Skin epidermis (tissue), 12 donors: ENCODE measurements around the gene ASTN2.

Source experiments
- H3K27ac ChIP-seq, 21 experiments: fragments of 200-600 bp; sonication (generic) in 11 of 21; one replicate each; pipeline ENCODE4 v1.5.0; 2020; ENCODE audit warnings: mild to moderate bottlenecking in 3 of 21, inconsistent platforms in 2 of 21, moderate library complexity in 2 of 21
- H3K4me3 ChIP-seq, 7 experiments: fragments of 200-600 bp; sonication (generic) in 2 of 7; one replicate each; pipeline ENCODE4 v1.5.0; 2020; ENCODE audit warnings: inconsistent platforms in 2 of 7, mild to moderate bottlenecking in 2 of 7, moderate library complexity in 1 of 7

ASTN2 gene

DNA sequence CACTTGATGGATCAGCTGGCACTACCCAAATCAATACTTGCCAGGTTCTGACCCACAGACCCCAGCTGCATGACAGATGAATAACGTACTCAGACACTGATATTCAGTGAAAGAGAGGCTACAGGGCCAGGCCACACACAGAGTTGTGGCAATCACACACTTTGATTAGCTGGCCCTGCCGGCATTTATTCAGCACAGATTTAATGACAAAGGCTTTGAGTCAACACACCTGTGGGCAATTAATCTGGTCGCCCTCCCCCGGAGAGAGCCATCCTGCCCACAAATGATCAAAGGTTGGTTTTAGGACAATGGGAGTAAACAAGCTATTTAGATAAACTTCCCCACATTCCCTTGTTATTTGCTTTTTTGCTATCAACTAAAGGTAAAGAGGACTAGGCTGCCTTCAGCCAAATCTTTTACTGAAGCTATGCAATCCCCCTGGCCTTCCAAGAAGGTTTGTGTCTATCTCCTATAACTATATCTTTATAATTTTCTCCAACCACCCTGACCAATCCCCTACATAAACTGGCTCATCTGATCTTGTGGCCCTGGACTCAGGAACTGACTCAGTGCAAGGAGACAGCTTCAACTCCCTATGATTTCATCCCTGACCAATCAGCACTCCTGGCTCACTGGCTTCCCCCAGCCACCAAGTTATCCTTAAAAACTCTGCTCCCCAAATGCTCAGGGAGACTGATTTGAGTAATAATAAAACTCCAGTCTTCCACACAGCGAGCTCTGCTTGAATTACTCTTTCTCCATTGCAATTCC lies 740.5 kb downstream of the ASTN2 start:
- Histone ChIP-seq H3K27ac (no peak overlapping the region), H3K4me3 (no peak overlapping the region)

DNA sequence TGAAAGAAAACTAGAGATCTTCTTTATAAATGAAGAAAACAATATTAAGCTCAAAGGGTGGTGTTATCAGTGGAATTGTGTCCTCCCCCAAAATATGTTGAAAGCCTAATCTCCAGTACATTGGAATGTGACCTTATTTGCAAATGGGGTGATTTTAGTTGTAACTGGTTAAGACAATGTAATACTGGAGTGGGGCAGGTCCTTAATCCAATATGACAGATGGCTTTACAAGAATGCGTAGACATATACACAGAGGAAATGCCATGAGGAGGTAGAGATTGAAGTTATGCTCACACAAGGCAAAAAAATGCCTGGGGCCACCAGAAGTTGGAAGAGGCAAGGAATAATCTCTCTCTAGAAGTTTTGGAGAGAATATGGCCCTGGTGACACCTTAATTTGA lies 741.5 kb downstream of the ASTN2 start:
- H3K27ac ChIP-seq, result no peak overlapping the region
- no peak overlapping the region for H3K4me3 ChIP-seq

DNA sequence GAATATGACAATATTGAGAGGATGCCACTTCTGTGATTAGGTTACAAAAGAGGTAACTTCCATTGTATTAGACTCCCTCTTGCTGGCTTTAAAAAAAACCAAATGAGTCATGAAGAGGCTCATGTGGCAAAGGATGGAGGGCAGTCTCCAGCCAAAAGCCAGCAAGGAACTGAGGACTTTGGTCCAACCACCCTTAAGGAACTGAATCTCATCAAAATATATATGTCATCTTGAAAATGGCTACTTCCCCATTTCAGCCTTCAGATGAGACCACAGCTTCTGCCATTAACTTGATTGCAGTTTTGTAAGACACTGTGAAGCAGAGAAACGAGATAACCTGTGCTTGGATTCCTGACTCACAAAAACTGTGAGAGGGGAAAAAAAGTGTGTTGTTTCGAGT lies 743.3 kb downstream of the ASTN2 start:
- Histone ChIP-seq H3K27ac (no peak overlapping the region), H3K4me3 (no peak overlapping the region)

DNA sequence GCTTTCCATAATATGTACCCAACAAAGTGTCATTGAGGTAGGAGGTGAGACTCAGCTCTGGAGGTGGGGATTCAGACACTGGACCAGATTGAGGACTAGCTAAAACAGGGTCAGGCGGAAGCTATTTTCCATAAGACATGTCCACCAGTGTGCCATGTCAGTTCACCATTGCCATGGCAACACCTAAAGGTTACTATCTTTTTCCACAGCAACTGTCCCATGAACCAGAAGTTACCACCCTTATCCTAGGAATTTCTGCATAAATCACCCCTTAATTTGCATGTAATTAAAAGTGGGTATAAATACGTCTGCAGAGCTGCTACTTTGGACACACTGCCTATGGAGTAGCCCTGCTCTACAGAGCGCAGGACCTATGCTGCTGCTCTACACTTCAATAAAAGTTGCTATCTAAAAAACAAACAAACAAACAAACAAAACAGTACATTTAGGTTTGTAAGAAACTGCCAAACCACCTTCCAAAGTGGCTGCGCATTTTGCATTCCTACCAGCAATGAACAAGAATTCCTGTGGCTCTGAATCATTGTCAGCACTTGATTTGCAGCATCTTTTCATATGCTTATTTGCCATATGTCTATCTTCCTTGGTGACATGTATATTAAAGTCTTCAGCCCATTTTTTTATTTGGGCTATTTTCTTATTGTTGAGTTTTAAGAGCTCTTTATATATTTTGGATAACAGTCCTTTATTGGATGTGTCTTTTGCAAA lies 745.7 kb downstream of the ASTN2 start:
- no peak overlapping the region for H3K4me3 ChIP-seq
- H3K27ac ChIP-seq, result no peak overlapping the region

DNA sequence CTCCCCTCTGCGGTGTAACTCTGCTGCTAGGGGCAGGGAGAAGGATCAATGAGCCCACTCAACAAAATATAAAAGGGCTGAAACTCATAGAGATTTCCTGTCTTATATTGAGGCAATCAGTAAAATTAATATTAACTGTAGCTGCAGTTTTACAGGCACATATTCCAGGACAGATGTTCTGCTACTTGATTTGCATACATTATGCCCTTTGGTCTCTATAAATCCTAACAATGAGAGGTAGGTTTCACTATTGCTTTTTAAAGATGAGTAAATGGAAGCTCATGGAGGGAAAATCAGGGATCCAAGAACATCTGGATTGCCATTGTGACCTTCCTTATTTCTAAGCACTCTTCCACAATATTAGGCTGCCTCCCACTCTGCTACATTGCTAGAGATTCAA lies 751.3 kb downstream of the ASTN2 start:
- H3K4me3 ChIP-seq, result no peak overlapping the region

DNA sequence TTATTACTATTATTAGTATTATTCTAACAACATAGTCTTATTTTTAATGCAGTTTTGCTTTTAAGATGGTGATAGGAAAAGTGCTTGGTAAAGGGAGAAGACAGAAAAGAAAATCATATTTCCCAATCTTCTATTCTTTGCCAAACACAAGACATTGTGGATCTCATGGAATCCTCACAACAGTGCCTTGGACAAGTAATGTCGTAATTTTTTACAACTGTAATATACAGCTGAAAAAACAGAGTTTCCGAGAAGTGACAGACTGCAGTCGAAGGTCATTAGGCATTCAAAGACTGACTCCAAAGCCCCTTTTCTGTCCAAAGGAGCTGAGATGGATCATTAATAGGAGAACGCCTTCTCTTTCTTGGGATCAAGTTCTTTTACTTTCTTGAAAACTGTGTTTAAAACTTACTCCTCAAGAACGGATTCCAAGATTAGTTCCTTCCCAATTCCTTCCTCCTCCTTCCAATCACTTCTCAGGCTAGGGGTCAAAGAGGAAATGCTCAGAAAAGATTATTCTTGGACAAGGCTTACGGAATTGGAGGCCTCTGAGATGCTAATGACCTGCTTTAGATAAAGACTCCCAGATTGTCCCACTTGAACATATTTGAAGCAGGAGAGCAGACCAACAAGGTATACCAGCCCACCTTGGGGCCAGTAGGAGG lies 752.1 kb downstream of the ASTN2 start:
- H3K4me3 ChIP-seq, result no peak overlapping the region
- H3K27ac ChIP-seq, result peak overlapping the region in 10 of 21 experiments; percentile 13 to 91 (median 68)

More for the DNA sequence above, 751.3 kb downstream of the ASTN2 start:
- peak overlapping the region in 9 of 21 experiments; percentile 21 to 91 (median 68) for H3K27ac ChIP-seq

DNA sequence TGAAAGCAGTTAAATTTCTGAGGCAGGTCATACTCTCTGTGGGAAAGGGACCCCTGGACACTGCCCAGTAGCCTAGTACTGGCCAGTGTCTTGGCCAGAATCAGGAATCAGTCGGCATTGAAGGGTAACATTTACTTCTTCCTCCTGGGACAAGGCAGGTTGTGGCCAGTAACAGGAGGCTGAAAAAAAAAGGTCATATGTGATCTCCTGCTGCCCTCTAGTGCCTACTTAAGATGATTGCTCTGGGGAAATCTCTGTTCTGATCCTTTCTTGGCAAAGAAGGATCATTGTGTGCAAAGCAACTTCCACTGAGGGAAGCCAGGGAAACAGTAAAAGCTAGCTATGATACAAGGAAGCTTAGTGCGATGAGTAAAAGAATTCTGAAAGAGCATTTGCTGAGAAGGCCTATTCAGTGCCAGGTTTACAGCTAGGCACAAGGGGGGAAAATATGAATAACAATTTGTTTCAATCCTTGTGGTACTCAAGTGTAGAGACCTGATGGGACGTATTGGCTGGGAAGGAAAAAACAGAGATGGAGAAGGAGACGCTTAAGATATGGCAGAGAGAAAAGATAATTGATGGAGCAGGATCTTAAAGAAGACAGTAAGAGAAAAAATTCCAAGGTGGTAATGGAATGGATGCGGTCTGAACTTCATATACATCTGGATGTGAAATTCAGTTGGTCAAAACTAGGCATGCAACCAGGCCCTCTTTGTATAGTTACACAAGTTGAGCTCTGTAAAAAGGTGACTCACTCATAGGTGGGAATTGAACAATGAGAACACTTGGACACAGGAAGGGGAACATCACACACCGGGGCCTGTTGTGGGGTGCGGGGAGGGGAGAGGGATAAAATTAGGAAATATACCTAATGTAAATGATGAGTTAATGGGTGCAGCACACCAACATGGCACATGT lies 753.6 kb downstream of the ASTN2 start:
- no peak overlapping the region for H3K27ac ChIP-seq

DNA sequence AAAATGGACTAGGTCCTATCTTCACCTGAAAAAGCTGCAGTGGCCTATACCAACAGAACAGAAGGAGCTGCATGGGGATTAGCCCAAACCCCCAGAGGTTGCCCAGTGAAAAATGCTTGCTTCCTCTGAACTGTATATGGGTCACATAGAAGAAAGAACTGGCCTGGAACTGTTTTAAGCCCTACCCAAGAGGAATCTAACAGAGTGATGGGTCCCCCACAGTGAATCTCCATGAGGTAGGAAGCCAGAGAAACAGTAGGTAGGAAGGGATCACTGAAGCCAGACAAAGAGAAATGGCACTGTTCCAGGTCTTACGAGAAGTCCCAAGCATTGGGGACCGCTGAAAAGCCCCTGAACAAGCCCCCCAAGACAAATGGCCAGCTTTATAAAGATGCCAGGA lies 756.6 kb downstream of the ASTN2 start:
- H3K27ac ChIP-seq, result no peak overlapping the region
- no peak overlapping the region for H3K4me3 ChIP-seq

More for the DNA sequence above, 753.6 kb downstream of the ASTN2 start:
- H3K4me3 ChIP-seq, result no peak overlapping the region

DNA sequence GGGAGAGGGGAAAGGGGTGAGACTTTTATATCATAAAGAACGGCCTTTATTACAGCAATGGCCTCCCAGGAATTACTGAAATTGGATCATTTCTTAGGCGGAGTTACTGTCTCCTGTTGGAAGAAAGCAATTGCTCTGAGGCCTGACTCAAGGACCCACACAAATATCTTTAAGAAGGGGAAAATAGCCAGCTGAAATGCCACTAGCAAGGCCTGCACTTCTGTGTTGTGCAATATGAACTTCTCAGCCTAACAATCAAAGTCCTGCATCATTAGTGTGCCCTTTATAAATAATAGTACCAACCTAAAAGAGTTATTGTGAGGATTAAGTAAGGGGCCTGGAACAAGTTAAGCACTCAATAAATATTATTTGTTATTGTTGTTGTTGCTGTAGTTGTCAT lies 757.9 kb downstream of the ASTN2 start:
- peak overlapping the region in 9 of 21 experiments; percentile 4 to 65 (median 39) for H3K27ac ChIP-seq
- no peak overlapping the region for H3K4me3 ChIP-seq

DNA sequence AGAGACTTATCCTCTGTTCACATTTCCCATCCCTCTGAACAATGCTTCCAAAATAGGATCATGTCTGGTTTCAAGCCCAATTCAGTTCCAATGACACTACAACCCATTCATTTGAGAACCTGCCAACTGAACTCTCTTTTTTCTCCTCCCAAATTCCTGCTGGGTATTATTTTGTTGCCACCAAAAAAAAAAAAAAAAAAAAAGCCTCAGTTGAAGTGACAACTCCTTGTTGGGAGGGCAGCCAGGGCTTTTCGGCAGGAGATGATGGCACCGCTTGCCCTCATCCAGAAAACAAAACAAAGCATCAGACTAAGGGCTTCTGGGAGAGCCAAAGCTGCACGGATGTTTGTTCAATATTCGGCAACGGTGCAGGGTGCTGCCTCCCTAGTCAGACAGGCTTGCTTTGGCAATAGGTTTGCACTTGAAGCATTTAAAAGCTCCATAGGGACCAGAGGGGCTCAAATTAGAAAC lies 758.3 kb downstream of the ASTN2 start:
- no peak overlapping the region for H3K4me3 ChIP-seq
- H3K27ac ChIP-seq, result peak overlapping the region in 9 of 21 experiments; percentile 4 to 74 (median 44)

DNA sequence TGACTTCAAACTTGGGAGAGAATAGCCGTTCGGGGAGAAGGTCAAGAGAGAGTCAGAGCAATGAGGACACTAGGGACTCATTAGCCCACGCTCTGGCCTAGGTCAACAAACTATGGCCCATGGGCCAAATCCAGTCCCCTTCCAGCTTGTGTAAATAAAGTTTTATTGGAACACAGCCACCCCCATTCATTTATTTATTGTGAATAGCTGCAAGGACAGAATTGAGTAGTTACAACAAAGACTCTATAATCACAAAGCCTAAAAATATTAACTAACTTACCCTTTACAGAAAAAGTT lies 760.9 kb downstream of the ASTN2 start:
- H3K4me3 ChIP-seq, result no peak overlapping the region
- H3K27ac ChIP-seq, result peak overlapping the region in 7 of 21 experiments; percentile 2 to 74 (median 50)

DNA sequence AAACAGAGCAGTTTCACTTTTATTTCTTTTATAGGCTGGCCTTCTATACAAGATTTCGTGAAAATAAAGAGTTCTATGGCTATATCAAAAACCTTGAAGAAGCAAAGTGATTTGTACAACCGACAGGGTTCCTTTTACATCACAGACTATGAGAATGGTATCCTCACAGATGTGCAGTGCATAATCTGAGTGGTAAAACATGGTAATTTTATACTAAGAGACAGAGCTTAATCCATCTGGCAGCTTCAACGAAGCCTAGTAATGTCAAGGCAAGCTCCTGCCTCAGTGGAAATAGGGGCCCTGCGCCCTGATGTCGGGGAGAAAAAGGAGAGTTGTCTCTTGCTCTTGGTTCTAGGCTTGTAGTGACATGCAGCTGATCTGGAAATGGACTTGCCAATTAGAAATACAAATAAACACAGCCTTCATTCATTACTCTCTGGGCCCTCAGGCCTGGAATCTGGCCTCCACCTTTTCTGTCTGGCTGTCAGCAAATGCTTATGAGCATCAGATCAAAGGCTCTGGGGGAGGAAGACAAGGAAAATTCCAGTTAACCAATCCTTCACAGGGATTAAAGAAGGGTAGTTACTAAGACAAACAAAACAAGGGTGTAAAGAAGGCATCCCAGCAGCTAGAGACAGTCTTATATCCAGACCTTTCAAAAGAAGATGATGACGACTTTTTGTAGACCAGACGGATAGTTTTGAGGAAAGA lies 761.4 kb downstream of the ASTN2 start:
- H3K27ac ChIP-seq, result peak overlapping the region in 10 of 21 experiments; percentile 2 to 74 (median 44)

DNA sequence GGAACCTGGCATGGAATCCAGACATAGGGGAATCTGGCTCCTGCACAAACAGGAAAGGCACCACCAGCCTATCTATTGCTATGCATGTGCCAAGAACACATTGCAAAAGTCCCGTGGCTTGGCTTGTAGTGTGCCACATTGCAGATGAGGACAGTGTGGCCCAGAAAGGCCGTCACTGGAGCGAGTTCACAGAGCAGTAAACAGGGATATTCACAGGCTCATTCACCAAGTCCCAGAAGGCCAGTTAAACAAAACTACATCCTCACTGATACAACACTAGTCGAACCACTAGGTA lies 767.4 kb downstream of the ASTN2 start:
- Histone ChIP-seq H3K4me3 (no peak overlapping the region), H3K27ac (no peak overlapping the region)

More for the DNA sequence above, 761.4 kb downstream of the ASTN2 start:
- no peak overlapping the region for H3K4me3 ChIP-seq

DNA sequence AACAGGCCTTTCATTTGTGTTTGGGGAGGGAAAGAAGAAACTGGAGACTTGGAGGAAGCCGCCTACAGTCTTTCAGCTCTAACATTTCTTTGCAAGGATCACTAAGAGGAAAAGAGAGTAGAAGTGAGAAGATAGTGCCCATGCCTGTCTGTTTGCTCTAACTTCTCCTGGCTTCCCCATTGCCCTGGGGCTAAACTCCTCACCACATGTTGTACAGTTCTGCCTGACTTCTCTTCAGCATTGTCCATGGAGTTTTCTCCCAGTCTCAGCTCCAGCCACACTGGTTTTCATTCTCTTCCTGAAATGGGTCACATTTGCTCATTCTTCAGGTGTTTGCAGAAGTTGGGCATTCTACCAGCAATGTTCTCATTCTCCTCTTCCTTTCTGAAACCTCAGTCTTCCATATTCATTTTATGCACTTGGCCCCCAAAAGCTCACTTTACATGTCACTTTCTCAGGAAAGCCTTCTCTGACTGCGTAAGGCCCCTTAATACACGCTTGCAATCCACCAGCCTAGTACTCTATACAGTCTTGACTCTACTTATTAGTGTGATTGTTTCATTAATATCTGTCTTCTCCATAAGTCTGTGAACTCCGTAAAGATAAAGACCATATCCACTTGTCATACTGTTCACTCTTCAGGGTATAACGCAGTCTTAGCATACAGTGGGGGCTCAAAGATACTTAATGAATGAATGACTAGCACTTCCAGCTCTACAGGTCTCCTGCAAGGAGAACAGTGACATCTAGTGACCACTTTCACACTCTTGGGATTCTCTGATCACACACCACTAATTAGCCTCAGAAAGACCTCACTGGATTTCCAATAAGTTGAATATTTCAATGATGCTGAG lies 768.0 kb downstream of the ASTN2 start:
- Histone ChIP-seq H3K27ac (peak overlapping the region in 10 of 21 experiments; percentile 4 to 79 (median 46)), H3K4me3 (no peak overlapping the region)

DNA sequence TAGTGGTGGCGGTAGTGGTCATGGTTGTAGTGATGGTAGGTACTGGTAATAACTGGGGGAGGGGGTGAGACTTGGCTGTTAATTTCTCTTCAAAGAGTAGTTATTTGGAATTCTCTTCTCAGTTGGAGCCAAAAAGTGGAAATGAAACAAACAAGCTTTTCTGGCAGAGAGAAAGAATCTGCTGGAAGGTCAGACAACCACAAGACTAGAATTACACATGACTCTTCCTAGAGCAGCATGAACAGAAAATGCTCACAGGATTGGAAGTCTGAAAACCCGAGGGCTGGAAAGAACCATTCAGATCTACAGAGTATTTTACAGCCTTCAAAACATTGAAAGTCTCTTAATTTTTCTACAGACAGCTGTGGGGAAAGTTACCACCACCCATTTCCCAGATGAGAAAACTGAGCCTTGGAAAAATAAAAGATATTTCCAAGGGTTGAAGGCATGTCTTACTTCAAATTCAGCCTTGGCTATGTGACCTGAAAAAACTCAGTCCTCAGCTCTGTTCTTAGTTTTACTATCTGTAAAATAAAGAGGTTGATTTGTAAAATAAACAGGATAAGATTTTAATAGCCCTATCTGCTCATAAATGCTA lies 770.7 kb downstream of the ASTN2 start:
- Histone ChIP-seq H3K4me3 (no peak overlapping the region), H3K27ac (peak overlapping the region in 8 of 21 experiments; percentile 2 to 79 (median 46))

DNA sequence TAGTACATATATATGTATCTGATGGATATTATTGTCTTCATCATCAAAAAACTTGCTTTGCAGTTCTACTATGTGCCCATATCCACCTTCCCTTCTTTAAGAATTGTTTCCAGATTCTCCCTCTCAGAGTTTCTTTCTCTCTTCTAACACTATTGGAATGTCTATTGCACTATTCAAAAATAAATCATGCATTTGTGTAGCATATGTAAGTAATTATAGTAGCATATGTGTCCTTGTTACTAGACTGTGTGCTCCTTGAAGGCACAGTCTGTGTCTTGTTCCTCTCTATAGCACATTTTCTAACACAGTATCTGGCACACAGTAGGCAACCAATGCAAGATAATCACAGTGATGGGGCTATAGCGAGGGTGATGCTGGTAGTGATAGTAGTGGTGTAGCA lies 771.2 kb downstream of the ASTN2 start:
- Histone ChIP-seq H3K27ac (peak overlapping the region in 4 of 21 experiments; percentile 24 to 56 (median 51)), H3K4me3 (no peak overlapping the region)

DNA sequence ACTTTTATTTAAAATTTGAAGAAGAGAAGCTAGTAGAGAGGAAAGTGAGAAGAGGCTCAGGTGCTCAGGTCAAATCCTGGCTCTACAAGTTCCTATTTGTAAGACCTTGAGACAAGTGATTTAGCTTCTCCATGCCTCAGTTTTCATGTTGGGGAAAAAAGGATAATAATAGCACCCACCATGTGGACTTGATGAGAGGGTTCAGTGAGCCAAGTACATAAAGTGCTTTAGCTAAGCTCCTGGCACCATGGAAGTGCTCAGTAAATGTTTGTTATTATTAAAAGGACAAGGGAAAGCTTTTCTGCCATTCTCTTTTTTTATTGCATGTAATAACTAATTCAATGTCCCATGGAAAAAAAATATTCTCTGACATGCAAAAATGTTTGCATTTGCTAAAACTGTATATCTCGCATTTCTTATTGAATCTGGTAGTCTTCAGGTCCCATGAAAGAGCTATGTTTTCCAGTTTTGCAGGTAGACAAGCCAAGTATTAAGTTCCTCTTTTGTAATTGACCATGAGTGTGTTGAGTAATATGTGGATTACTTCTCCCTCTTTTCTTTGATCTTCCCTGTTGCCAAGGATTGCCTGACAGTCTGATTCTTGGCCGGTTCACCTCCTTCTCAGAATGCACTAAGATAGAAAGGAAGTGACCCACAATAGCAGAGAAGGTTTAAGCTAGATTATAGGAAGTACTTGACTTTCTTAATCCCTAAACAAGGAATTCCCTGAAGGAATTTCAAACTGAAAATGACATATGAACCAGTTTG lies 773.4 kb downstream of the ASTN2 start:
- Histone ChIP-seq H3K27ac (peak overlapping the region in 1 of 21 experiments; percentile 40), H3K4me3 (no peak overlapping the region)
